ENCODE data around the gene SPHK1. TPM values are rescaled to one million over a fixed set of nuclear protein-coding genes. Genes with fewer than 3 reads are reported as not detected.

SPHK1 gene
- polyA plus RNA-seq, 1 donor from 2014 or later: 2.7 TPM

- Histone ChIP-seq H4K20me1 (ENCODE audit: insufficient read depth) (no peaks in the 10 kb centered on the region), H2AFZ (ENCODE audit: low read depth, low read length) (peak overlapping the region; percentile 89), H3K36me3 (ENCODE audit: insufficient read depth, low read length) (no peaks in the 10 kb centered on the region), H3K4me3 (ENCODE audit: low read length) (no peak overlapping the region), H3F3A (ENCODE audit: insufficient read depth, low read length, poor library complexity, severe bottlenecking) (no peaks in the 10 kb centered on the region), H3K4me2 (ENCODE audit: low read length) (no peak overlapping the region), H3K27me3 (ENCODE audit: insufficient read depth, low read depth, low read length) (no peaks in the 10 kb centered on the region), H3K27ac (ENCODE audit: low read length) (no peak overlapping the region), H3K9me2 (ENCODE audit: insufficient read depth, low read length) (no peaks in the 10 kb centered on the region), H3K9ac (ENCODE audit: low read length) (no peak overlapping the region), H3K79me2 (replicated peaks; ENCODE audit: insufficient read depth, low read length) (peaks cover 9% of the 10 kb centered on the region), H3K9me3 (ENCODE audit: low read length) (no peaks in the 10 kb centered on the region)
- no peak for TF ChIP-seq EZH2 (IDR thresholded peaks at IDR 0.05; ENCODE audit: borderline replicate concordance, insufficient read depth, low read length, poor library complexity, severe bottlenecking)
- TF ChIP-seq REST (IDR thresholded peaks at IDR 0.05; ENCODE audit: borderline replicate concordance): no peak
- TF ChIP-seq EP300 (conservative IDR thresholded peaks at IDR 0.05; ENCODE audit: poor library complexity, severe bottlenecking): no peak
- TF ChIP-seq SMC3 (conservative IDR thresholded peaks at IDR 0.05; ENCODE audit: poor library complexity): no peak
- no peak for TF ChIP-seq MXI1 (conservative IDR thresholded peaks at IDR 0.05; ENCODE audit: poor library complexity, severe bottlenecking)
- TF ChIP-seq POLR2AphosphoS5 (IDR thresholded peaks at IDR 0.05): no peak
These were observed 29.6 kb upstream of the SPHK1 start for GRCh38 chr17:76354747-76355310.

- H3K4me3 ChIP-seq (ENCODE audit: low read length): no peak overlapping the region
- no peaks in the 10 kb centered on the region for H3K9me3 ChIP-seq (ENCODE audit: low read length)
- H4K20me1 ChIP-seq (ENCODE audit: insufficient read depth): no peaks in the 10 kb centered on the region
- no peak overlapping the region for H3K27ac ChIP-seq (ENCODE audit: low read length)
- H3K9ac ChIP-seq (ENCODE audit: low read length): no peak overlapping the region
- no peaks in the 10 kb centered on the region for H3K36me3 ChIP-seq (ENCODE audit: insufficient read depth, low read length)
- no peaks in the 10 kb centered on the region for H3F3A ChIP-seq (ENCODE audit: insufficient read depth, low read length, poor library complexity, severe bottlenecking)
- H3K4me2 ChIP-seq (ENCODE audit: low read length): no peak overlapping the region
- peaks cover 5% of the 10 kb centered on the region for H3K79me2 ChIP-seq (replicated peaks; ENCODE audit: insufficient read depth, low read length)
- no peaks in the 10 kb centered on the region for H3K27me3 ChIP-seq (ENCODE audit: insufficient read depth, low read depth, low read length)
- no peaks in the 10 kb centered on the region for H3K9me2 ChIP-seq (ENCODE audit: insufficient read depth, low read length)
- no peak overlapping the region for H2AFZ ChIP-seq (ENCODE audit: low read depth, low read length)
- no peak for TF ChIP-seq POLR2AphosphoS5 (IDR thresholded peaks at IDR 0.05)
- no peak for TF ChIP-seq RAD21 (conservative IDR thresholded peaks at IDR 0.05)
- TF ChIP-seq TAF1 (IDR thresholded peaks at IDR 0.05; ENCODE audit: low read depth): no peak
- TF ChIP-seq REST (IDR thresholded peaks at IDR 0.05; ENCODE audit: borderline replicate concordance): no peak
- TF ChIP-seq EZH2 (IDR thresholded peaks at IDR 0.05; ENCODE audit: borderline replicate concordance, insufficient read depth, low read length, poor library complexity, severe bottlenecking): no peak
- no peak for TF ChIP-seq SMC3 (conservative IDR thresholded peaks at IDR 0.05; ENCODE audit: poor library complexity)
- TF ChIP-seq CTCF (IDR thresholded peaks at IDR 0.05; ENCODE audit: poor library complexity, severe bottlenecking): no peak
- no peak for TF ChIP-seq EP300 (conservative IDR thresholded peaks at IDR 0.05; ENCODE audit: poor library complexity, severe bottlenecking)
- no peak for TF ChIP-seq MXI1 (conservative IDR thresholded peaks at IDR 0.05; ENCODE audit: poor library complexity, severe bottlenecking)
These were observed 27.5 kb upstream of the SPHK1 start for GRCh38 chr17:76356803-76357456.

All from neural cell (in vitro differentiated cells).